Measurements from ENCODE around the gene GMPR.
"Not testable (repeated sequence)": the region's sequence is repeated elsewhere in the genome, so short reads cannot be mapped to it uniquely, and the experiment has no call there.

GMPR gene

DNA sequence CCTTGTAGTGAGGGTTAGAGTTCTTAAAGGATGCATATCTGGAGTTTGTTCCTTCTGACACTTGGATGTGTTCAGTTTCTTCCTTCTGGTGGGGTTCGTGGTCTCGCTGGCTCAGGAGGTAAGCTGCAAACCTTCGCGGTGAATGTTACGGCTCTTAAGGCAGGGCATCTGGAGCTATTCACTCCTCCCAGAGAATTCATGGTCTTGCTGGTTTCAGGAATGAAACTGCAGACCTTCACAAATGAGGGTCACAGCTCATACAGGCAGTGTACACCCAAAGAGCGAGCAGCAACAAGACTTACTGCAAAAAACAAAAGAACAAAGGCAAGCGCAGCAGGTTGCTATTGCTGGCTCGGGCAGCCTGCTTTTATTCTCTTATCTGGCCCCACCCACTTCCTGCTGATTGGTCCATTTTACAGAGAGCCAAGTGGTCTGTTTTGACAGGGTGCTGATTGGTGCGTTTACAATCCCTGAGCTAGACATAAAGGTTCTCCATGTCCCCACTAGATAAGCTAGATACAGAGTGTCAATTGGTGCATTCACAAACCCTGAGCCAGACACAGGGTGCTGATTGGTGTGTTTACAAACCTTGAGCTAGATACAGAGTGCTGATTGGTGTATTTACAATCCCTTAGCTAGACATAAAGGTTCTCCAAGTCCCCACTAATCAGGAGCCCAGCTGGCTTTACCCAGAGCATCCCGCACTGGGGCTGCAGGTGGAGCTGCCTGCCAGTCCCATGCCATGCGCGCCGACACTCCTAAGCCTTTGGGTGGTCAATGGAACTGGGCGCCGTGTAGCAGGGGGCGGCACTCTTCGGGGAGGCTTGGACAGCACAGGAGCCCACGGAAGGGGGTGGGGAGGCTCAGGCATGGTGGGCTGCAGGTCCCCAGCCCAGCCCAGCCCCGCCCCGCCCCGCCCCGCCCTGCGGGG, 12.0 kb upstream of the GMPR start:
- H3K4me3 ChIP-seq (replicated peaks; ENCODE audit: low read depth, low read length); DNase-seq (ENCODE audit: extremely low read depth, low read depth): not testable (repeated sequence)

DNA sequence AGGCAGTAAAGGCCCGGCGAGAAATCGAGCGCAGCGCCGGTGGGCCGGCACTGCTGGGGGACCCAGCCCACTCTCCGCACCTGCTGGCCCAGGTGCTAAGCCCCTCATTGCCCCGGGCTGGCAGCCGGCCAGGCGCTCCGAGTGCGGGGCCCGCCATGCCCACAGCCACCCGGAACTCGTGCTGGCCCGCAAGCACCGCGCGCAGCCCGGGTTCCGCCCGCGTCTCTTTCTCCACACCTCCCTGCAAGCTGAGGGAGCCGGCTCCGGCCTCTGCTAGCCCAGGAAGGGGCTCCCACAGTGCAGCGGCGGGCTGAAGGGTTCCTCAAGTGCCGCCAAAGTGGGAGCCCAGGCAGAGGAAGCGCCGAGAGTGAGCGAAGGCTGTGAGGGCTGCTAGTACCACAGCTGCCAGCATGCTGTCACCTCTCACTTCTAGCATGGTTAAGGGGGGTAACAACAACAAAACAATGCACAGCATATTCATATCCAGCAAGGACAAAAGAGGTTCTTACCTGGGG, 11.3 kb upstream of the GMPR start:
- TF ChIP-seq, protein P1, sequence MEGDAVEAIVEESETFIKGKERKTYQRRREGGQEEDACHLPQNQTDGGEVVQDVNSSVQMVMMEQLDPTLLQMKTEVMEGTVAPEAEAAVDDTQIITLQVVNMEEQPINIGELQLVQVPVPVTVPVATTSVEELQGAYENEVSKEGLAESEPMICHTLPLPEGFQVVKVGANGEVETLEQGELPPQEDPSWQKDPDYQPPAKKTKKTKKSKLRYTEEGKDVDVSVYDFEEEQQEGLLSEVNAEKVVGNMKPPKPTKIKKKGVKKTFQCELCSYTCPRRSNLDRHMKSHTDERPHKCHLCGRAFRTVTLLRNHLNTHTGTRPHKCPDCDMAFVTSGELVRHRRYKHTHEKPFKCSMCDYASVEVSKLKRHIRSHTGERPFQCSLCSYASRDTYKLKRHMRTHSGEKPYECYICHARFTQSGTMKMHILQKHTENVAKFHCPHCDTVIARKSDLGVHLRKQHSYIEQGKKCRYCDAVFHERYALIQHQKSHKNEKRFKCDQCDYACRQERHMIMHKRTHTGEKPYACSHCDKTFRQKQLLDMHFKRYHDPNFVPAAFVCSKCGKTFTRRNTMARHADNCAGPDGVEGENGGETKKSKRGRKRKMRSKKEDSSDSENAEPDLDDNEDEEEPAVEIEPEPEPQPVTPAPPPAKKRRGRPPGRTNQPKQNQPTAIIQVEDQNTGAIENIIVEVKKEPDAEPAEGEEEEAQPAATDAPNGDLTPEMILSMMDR (IDR thresholded peaks at IDR 0.05; ENCODE audit: low read depth, low read length, missing control alignments), result no peak
- no peak for DNase-seq (ENCODE audit: extremely low read depth, low read depth)
- no peak overlapping the region for H3K4me3 ChIP-seq (replicated peaks; ENCODE audit: low read depth, low read length)

DNA sequence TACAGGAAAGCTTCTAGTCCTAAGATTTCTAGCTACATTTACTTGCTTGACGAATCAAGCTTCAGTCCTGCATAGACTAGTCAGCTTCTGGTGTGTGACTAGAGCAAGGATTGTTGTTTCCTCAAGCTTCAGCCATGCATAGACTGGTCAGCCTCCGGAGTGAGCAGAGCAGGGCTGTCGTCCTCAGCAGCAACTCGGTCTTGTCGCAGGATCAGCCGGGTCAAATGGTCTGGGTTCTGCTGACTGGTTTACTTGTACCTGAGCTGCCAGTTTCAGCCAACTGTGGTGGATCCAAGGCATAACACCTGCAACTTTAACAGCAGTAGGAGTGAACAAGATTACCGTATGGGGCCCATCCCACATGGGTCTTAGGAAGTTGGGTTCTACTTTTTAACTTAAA, 10.8 kb upstream of the GMPR start:
- DNase-seq (ENCODE audit: extremely low read depth, low read depth), result no peak
- TF ChIP-seq, protein P1 (IDR thresholded peaks at IDR 0.05; ENCODE audit: low read depth, low read length, missing control alignments), result no peak

DNA sequence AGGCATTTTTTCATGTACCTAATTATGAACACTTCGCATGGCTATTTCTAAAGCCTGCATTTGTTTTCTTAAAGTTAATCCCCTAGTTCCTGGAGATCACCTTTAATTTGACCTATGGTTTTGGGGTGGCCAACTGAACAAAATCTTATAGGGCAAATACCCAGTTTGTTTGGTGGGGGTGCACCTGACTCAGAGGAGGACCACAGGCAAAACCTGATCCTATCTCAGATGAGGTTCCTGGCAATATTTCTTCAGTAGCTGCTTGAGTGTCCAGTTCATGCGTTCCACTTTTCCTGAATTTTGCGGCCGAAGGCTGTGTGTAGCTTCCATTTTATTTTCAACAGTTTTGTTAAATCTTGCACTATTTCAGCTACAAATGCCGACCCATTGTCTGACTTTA, 10.3 kb upstream of the GMPR start:
- TF ChIP-seq, protein P1 (IDR thresholded peaks at IDR 0.05; ENCODE audit: low read depth, low read length, missing control alignments), result no peak

More for the DNA sequence above, 10.8 kb upstream of the GMPR start:
- H3K4me3 ChIP-seq (replicated peaks; ENCODE audit: low read depth, low read length), result no peak overlapping the region

DNA sequence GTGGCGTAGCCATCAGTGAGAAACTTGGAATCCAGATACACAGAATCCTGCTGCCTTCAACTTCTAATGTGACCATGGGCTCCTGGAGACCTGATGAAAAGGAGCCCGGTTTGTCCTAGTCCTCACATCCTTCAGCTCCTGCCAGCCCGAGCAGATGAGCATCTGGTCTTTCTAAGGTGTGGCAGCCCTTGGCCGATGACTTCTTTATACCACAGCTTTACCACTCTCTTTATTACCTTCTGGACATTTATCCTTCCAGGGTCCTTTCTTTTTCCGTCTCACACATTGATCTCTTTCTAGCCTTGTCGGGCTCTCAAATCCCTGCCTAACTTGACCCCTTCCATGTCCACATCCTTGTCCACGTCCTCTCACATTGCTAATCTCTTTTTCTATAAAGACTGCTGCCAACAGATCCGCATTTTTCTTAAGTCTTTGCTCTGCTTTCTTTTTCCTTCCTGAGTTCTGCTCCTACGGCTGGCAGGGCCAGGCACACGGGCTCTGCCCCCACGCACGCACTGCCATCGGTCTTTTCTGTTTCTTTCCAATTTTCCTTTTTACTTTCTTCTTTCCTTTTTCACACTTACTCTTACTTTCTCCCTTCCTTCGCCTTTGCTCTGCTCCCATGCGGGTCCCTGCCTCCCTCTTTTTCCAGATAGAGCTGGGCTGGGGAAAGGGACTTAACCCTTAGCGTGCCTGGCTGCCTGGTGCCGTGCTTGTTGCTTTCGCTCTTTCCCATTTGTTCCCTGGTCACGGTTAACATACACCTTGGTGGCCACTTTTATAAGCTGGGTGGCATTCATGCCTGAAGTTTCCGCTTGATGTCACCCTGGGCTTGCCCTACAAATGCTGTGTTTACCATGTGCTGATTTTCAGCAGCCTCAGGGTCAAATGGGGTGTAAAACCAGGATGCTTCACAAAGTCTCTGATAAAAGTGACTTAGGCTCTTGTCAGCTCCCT, 9.4 kb upstream of the GMPR start:
- DNase-seq (ENCODE audit: extremely low read depth, low read depth), result no peak
- H3K4me3 ChIP-seq (replicated peaks; ENCODE audit: low read depth, low read length), result no peak overlapping the region
- TF ChIP-seq, protein P1 (IDR thresholded peaks at IDR 0.05; ENCODE audit: low read depth, low read length, missing control alignments), result no peak

More for the DNA sequence above, 10.3 kb upstream of the GMPR start:
- DNase-seq (ENCODE audit: extremely low read depth, low read depth), result no peak
- H3K4me3 ChIP-seq (replicated peaks; ENCODE audit: low read depth, low read length), result no peak overlapping the region

DNA sequence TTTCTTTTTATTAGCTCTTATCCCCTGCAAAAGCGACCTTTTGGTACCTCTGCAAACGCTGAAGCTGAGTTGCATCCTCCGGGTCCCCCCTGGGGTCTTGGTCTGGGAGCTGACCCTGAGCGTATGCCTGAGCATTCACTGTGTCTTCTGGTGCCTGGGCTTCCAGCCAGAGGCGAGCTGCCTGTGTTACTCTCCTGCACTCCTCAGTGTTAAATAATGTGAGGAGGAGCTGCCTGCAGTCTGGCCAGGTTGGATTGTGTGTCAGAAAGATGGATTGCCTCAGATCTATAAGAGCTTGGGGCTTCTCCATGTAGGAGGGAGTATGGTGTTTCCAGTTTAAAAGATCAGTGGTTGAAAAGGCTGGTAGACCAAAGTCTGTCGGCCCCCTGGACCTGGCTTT, 8.7 kb upstream of the GMPR start:
- no peak for DNase-seq (ENCODE audit: extremely low read depth, low read depth)
- H3K4me3 ChIP-seq (replicated peaks; ENCODE audit: low read depth, low read length), result no peak overlapping the region
- TF ChIP-seq, protein P1 (IDR thresholded peaks at IDR 0.05; ENCODE audit: low read depth, low read length, missing control alignments), result no peak
